ENCODE measurements around the gene CCDC144A. TPM values are rescaled to one million over a fixed set of nuclear protein-coding genes. Genes with fewer than 3 reads are reported as not detected.
"Not testable (repeated sequence)": the region's sequence is repeated elsewhere in the genome, so short reads cannot be mapped to it uniquely, and the experiment has no call there.

CCDC144A gene
- total RNA-seq, 4 donors from 2014 or later: 0.58 to 7.5 (median 3.6) TPM

DNA sequence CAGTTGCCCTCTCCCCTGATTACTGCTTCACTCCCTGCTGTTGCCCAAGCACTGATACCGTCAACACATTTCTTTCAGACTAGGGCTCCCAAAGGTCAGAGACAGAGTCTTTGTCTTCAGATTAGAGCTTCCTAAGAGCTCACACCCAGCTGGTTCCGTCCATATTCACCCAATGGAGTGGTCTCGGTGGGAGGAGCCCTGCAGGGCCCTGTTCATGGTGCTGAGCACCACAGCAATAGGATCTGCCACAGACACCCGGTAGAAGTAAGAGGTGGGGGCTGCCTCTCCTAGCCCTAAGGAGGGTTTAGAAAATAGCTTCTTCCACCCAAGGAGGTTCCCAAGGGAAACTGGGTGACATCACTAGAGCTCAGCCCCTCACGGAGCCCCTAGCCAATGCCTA lies 128.3 kb downstream of the CCDC144A start:
- WGBS: 100% methylated on average over 1 of the region's 5 CpGs
- no peaks in the 10 kb centered on the region for H3K36me3 ChIP-seq
- H3K9me3 ChIP-seq: no peaks in the 10 kb centered on the region
- peaks cover 0 to 5% (median 0%) of the 10 kb centered on the region in 4 donors for H3K27me3 ChIP-seq
- DNase-seq (ENCODE audit: extremely low spot score): no peak
- H3K4me1 ChIP-seq: peaks cover 0 to 23% (median 15%) of the 10 kb centered on the region in 4 donors
- TF ChIP-seq POLR2AphosphoS5 (IDR thresholded peaks at IDR 0.05) (no peak), EP300 (IDR thresholded peaks at IDR 0.05) (no peak), POLR2A (IDR thresholded peaks at IDR 0.05; ENCODE audit: low read depth) (no peak)
- TF ChIP-seq, protein P1, sequence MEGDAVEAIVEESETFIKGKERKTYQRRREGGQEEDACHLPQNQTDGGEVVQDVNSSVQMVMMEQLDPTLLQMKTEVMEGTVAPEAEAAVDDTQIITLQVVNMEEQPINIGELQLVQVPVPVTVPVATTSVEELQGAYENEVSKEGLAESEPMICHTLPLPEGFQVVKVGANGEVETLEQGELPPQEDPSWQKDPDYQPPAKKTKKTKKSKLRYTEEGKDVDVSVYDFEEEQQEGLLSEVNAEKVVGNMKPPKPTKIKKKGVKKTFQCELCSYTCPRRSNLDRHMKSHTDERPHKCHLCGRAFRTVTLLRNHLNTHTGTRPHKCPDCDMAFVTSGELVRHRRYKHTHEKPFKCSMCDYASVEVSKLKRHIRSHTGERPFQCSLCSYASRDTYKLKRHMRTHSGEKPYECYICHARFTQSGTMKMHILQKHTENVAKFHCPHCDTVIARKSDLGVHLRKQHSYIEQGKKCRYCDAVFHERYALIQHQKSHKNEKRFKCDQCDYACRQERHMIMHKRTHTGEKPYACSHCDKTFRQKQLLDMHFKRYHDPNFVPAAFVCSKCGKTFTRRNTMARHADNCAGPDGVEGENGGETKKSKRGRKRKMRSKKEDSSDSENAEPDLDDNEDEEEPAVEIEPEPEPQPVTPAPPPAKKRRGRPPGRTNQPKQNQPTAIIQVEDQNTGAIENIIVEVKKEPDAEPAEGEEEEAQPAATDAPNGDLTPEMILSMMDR (IDR thresholded peaks at IDR 0.05): no peak
- intact Hi-C loops (cut with DNase I): no loop called here
- H3K27ac ChIP-seq (replicated peaks in 1 of 4): no peak overlapping the region
- H3K4me3 ChIP-seq: no peak overlapping the region

DNA sequence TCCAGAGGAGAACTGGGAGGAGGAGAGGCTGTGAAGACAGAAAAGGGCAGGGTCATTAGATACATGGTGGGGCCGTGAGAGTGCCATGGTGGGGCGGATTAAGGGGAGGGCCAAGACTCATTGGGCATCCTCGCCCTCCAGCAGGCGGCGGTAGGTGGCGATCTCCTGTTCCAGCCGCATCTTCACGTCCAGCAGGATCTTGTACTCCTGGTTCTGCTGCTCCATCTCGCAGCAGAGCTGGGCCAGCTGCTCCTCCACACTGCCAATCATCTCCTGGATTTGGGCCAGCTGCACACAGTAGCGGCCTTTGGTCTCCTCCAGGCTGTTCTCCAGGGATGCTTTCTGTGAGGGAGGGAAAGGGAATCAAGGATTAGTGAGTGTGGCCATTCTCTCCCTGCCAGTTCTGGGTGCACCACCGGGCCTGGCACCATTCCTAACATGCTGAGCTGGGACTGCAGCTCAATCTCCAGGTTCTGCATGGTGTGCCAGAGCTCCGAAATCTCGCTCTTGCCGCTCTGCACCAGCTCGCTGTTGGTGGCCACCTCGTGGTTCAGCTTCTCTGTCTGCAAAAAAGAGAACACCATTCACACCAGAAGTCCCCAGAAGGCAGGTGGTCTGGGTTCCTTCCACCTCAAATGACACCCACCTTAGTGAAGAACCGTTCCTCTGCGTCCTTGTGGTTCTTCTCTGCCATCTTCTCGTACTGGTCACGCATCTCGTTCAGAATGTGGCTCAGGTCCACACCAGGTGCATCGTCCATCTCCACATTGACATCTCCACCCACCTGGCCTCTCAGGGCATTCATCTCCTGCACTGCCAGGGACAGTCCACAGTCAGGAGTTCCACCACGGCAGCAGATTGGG lies 129.0 kb downstream of the CCDC144A start:
- Histone ChIP-seq H3K4me1 (peaks cover 0 to 23% (median 15%) of the 10 kb centered on the region in 4 donors), H3K9me3 (no peaks in the 10 kb centered on the region), H3K4me3 (no peak overlapping the region), H3K27me3 (peaks cover 0 to 5% (median 0%) of the 10 kb centered on the region in 4 donors), H3K36me3 (no peaks in the 10 kb centered on the region), H3K27ac (replicated peaks in 1 of 4) (no peak overlapping the region)
- DNase-seq (ENCODE audit: extremely low spot score): no peak
- TF ChIP-seq, protein P1 (IDR thresholded peaks at IDR 0.05): no peak
- TF ChIP-seq POLR2A (IDR thresholded peaks at IDR 0.05; ENCODE audit: low read depth): no peak
- no peak for TF ChIP-seq EP300 (IDR thresholded peaks at IDR 0.05)
- no peak for TF ChIP-seq POLR2AphosphoS5 (IDR thresholded peaks at IDR 0.05)
- 78% methylated on average over 20 of the region's 23 CpGs for WGBS
- intact Hi-C loops (cut with DNase I): no loop called here

DNA sequence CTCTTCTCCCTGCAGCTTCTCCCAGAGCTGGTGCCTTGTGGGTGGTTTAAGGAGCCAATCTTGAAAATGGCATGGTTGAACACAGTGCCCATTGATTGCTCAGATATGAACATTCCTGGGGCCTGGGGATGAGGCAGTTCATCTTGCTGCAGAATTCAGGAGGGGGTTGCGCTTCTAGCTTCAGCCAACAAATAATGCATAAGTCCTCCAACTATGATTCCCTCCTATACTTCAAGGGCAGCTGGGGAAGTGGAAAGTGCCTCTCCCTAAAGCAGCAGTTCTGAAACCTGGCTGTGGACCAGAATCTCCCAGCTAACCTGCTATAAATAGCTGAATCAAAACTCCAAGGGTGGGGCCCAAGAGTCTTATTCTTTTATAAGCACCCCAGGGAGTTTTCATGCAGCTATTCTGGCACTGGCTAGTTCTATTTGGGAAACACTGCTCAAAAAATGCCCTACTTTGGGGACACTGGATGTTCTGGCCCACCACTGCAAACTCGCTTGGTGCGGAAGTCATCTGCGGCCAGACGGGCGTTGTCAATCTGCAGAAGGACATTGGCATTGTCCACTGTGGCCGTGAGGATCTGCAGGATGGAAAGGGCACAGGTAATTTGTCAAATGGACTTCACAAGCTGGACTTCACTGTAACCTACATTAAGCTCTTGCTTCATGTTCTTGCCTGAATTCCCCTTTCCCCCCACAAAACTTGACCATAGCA lies 130.3 kb downstream of the CCDC144A start:
- H3K4me3 ChIP-seq: no peak overlapping the region
- H3K4me1 ChIP-seq: peaks cover 0 to 23% (median 15%) of the 10 kb centered on the region in 4 donors
- intact Hi-C loops (cut with DNase I): no loop called here
- H3K36me3 ChIP-seq: no peaks in the 10 kb centered on the region
- H3K27ac ChIP-seq (replicated peaks in 1 of 4): no peak overlapping the region
- 72% methylated on average over 5 of the region's 7 CpGs for WGBS
- H3K9me3 ChIP-seq: no peaks in the 10 kb centered on the region
- no peaks in the 10 kb centered on the region for H3K27me3 ChIP-seq
- no peak for TF ChIP-seq EP300 (IDR thresholded peaks at IDR 0.05)
- no peak for TF ChIP-seq POLR2AphosphoS5 (IDR thresholded peaks at IDR 0.05)
- no peak for TF ChIP-seq POLR2A (IDR thresholded peaks at IDR 0.05; ENCODE audit: low read depth)
- TF ChIP-seq, protein P1 (IDR thresholded peaks at IDR 0.05): no peak
- no peak for DNase-seq (ENCODE audit: extremely low spot score)

DNA sequence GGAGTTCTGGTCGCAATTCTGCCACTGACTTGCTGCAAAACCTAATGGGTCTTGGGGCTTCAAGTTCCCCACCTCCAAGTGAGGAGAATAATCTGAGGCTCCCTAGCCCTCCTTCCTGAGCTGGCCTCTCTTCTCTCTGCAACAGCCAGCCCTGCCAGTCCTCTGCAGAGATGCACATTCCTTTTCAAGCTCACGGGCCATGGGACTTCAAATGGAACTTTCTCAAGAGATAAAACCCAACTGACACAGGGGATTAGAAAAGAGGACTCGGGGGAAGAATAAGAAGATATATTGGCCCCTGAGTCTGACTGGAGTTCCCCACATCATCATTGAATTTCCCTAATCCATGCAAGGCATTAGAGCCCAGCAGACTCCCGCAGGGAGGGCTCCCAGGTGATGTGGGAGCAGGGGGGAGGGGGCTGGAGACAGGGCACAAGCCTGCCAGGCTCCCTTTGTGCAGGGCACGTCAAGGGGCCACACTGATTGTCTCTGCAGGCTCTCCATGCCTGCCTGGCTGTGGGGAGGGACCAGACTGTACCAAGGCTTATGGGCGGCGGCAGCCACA lies 131.0 kb downstream of the CCDC144A start:
- no peak overlapping the region for H3K4me3 ChIP-seq
- no peaks in the 10 kb centered on the region for H3K36me3 ChIP-seq
- intact Hi-C loops (cut with DNase I): no loop called here
- H3K27ac ChIP-seq (replicated peaks in 1 of 4): no peak overlapping the region
- no peak for DNase-seq (ENCODE audit: extremely low spot score)
- H3K9me3 ChIP-seq: no peaks in the 10 kb centered on the region
- no peaks in the 10 kb centered on the region for H3K27me3 ChIP-seq
- TF ChIP-seq EP300 (IDR thresholded peaks at IDR 0.05): no peak
- TF ChIP-seq POLR2AphosphoS5 (IDR thresholded peaks at IDR 0.05): no peak
- no peak for TF ChIP-seq POLR2A (IDR thresholded peaks at IDR 0.05; ENCODE audit: low read depth)
- TF ChIP-seq, protein P1 (IDR thresholded peaks at IDR 0.05): no peak
- peaks cover 0 to 23% (median 15%) of the 10 kb centered on the region in 4 donors for H3K4me1 ChIP-seq
- 36% methylated on average over 3 of the region's 7 CpGs for WGBS

DNA sequence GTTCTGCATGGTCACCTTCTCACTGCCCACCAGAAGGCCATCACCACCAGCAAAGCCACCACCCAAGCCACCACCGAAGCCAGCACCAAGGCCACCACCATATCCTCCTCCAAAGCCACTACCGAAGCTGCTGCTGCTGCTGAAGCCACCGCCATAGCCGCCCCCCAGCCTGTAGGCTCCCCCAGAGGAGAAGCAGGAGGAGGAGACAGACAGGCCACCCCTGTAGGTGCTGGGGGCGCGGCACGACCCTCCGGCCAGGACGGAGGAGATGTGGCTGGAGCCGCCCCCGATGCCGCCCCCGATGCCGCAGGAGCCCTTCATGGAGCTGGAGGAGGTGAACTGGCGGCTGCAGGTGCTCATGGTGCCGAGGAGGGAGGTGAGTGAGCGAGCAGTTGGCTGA lies 132.1 kb downstream of the CCDC144A start:
- H3K27me3 ChIP-seq; DNase-seq (ENCODE audit: extremely low spot score); intact Hi-C loops (cut with DNase I); H3K27ac ChIP-seq (replicated peaks in 1 of 4); H3K36me3 ChIP-seq; H3K4me3 ChIP-seq; H3K9me3 ChIP-seq: not testable (repeated sequence)
- H3K4me1 ChIP-seq: peaks cover 0 to 23% (median 15%) of the 10 kb centered on the region in 4 donors
- WGBS: no CpG with 5 or more reads among the region's 17 CpGs

DNA sequence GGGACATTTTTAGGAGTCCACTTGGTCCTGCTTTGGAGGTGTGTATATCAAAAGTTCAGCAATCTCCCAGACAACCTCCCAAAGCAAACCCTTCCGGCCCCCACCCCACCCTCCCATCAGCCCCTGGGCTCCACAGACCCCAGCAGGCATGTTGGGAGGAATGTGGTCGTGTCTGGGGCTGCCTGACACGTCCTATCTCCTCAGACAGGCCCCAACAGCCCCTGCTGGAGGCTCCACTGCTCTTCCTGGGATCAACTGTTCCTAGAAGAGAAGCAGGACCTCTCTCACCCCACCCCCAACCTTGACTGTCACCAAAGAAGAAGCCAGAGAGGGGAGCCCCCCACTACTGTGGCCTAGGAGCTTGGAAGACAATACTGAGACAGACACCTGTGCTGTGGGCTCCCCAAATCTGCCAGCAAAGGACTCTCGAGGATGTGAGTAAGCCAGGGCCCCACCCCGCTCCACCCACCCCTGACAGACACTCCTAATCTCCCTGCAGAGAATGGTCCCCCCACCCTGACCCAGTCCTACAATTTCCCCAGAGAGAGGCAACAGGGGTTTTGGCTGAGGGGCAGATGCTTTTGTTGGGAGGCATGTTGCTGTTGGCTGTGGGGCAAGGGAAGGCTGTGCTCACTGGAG lies 133.8 kb downstream of the CCDC144A start:
- H3K27ac ChIP-seq (replicated peaks in 1 of 4); intact Hi-C loops (cut with DNase I); H3K4me3 ChIP-seq; H3K36me3 ChIP-seq; H3K27me3 ChIP-seq; DNase-seq (ENCODE audit: extremely low spot score): not testable (repeated sequence)
- Histone ChIP-seq H3K4me1 (peaks cover 0 to 23% (median 15%) of the 10 kb centered on the region in 4 donors), H3K9me3 (peaks cover 0 to 11% (median 4%) of the 10 kb centered on the region in 4 donors)
- no CpG with 5 or more reads among the region's 5 CpGs for WGBS
